GM23338 (cell line): ENCODE results near the gene FRMD4A.

ENCODE experiments used
- CREB1 ChIP-seq: fragments of 250-450 bp; sonication (Bioruptor Pico); IDR thresholded peaks from 2 replicates; pipeline ENCODE4 v1.5.0; 2020; ENCODE audit warnings: low read depth, mild to moderate bottlenecking, moderate library complexity
- EZH2phosphoT487 ChIP-seq: fragments of 200-600 bp; sonication (generic); IDR thresholded peaks from one replicate; pipeline ENCODE4 v1.8.1; 2018; ENCODE audit warnings: antibody characterized with exemption; ENCODE audit not compliant: unreplicated experiment
- POLR2AphosphoS5 ChIP-seq: IDR thresholded peaks from 2 replicates; pipeline ENCODE4 v1.6.1; 2016; ENCODE audit warnings: antibody characterized with exemption, low read depth
- TF ChIP-seq, protein P1 (sequence below), 2 experiments: fragments of 200-600 bp in 1 of 2; sonication (generic) in 1 of 2; conservative IDR thresholded peaks; 2 replicates each; pipeline versions ENCODE4 v1.5.1 to v1.6.1; 2016 to 2017; ENCODE audit warnings: antibody characterized with exemption in 2 of 2, low read depth in 2 of 2, mild to moderate bottlenecking in 2 of 2, moderate library complexity in 1 of 2
- TF ChIP-seq, protein P2 (sequence below): IDR thresholded peaks from one replicate; pipeline ENCODE4 v1.6.1; 2018; ENCODE audit warnings: antibody characterized with exemption; ENCODE audit not compliant: unreplicated experiment

DNA sequence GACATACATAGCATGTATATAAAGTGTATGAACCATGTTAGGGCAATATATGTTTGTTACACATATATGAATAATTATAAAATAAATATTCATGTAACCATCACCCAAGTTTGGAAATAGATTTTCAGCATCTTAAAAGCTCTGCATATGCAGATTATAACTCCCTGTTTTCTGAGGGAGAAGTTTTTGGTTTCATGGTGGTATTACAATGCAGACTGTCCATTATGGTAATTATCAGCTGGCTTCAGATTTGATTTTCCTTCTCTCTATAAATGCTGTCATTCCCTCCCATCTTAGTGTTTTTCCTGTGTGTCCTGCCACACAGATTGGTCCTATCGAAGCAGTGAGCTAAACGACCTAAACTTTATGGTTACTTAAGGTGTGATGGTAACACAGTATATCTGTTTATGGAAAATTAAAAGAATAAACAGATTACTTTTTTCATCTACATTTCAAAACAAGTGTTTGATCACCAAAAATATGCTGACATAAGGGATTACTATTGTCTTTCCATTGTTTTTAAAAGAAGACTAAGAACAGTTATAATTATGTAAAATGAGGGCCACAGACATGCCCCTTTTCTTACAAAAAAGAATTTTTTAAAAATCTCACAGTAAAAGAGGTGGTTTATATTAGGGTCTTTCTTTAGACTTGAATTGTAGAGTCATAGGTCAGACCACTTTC is 726.2 kb downstream of the FRMD4A start:
- TF ChIP-seq, protein P1, sequence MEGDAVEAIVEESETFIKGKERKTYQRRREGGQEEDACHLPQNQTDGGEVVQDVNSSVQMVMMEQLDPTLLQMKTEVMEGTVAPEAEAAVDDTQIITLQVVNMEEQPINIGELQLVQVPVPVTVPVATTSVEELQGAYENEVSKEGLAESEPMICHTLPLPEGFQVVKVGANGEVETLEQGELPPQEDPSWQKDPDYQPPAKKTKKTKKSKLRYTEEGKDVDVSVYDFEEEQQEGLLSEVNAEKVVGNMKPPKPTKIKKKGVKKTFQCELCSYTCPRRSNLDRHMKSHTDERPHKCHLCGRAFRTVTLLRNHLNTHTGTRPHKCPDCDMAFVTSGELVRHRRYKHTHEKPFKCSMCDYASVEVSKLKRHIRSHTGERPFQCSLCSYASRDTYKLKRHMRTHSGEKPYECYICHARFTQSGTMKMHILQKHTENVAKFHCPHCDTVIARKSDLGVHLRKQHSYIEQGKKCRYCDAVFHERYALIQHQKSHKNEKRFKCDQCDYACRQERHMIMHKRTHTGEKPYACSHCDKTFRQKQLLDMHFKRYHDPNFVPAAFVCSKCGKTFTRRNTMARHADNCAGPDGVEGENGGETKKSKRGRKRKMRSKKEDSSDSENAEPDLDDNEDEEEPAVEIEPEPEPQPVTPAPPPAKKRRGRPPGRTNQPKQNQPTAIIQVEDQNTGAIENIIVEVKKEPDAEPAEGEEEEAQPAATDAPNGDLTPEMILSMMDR (conservative IDR thresholded peaks at IDR 0.05; ENCODE audit: low read depth in 2 of 2), result no peak
- TF ChIP-seq POLR2AphosphoS5 (no peak), CREB1 (CRISPR knock-in tag) (no peak), EZH2phosphoT487 (no peak)
- TF ChIP-seq, protein P2, sequence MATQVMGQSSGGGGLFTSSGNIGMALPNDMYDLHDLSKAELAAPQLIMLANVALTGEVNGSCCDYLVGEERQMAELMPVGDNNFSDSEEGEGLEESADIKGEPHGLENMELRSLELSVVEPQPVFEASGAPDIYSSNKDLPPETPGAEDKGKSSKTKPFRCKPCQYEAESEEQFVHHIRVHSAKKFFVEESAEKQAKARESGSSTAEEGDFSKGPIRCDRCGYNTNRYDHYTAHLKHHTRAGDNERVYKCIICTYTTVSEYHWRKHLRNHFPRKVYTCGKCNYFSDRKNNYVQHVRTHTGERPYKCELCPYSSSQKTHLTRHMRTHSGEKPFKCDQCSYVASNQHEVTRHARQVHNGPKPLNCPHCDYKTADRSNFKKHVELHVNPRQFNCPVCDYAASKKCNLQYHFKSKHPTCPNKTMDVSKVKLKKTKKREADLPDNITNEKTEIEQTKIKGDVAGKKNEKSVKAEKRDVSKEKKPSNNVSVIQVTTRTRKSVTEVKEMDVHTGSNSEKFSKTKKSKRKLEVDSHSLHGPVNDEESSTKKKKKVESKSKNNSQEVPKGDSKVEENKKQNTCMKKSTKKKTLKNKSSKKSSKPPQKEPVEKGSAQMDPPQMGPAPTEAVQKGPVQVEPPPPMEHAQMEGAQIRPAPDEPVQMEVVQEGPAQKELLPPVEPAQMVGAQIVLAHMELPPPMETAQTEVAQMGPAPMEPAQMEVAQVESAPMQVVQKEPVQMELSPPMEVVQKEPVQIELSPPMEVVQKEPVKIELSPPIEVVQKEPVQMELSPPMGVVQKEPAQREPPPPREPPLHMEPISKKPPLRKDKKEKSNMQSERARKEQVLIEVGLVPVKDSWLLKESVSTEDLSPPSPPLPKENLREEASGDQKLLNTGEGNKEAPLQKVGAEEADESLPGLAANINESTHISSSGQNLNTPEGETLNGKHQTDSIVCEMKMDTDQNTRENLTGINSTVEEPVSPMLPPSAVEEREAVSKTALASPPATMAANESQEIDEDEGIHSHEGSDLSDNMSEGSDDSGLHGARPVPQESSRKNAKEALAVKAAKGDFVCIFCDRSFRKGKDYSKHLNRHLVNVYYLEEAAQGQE, result no peak
